ENCODE results near the gene COQ5.

DNA sequence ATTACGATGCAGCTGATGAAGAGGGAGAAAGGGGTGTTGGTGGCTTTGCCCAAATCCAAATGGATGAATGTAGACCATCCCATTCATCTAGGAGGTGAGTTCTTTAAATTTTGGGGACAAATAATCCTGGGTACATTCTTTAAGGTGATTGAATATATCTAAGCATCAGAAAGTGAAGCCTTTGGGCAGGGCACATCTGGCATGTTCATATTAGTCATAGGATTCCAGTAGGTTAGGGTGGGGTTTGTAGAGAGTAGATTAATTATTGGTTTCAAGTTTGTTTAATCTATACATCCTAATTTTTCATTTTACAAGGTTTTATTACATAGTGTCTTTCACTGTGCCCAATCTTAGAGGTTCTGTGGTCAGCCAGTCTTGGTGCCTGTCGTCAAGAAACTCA lies 28.6 kb upstream of the COQ5 start:
- TF ChIP-seq, protein P1, sequence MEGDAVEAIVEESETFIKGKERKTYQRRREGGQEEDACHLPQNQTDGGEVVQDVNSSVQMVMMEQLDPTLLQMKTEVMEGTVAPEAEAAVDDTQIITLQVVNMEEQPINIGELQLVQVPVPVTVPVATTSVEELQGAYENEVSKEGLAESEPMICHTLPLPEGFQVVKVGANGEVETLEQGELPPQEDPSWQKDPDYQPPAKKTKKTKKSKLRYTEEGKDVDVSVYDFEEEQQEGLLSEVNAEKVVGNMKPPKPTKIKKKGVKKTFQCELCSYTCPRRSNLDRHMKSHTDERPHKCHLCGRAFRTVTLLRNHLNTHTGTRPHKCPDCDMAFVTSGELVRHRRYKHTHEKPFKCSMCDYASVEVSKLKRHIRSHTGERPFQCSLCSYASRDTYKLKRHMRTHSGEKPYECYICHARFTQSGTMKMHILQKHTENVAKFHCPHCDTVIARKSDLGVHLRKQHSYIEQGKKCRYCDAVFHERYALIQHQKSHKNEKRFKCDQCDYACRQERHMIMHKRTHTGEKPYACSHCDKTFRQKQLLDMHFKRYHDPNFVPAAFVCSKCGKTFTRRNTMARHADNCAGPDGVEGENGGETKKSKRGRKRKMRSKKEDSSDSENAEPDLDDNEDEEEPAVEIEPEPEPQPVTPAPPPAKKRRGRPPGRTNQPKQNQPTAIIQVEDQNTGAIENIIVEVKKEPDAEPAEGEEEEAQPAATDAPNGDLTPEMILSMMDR (conservative IDR thresholded peaks at IDR 0.05; ENCODE audit: low read depth in 2 of 2) = no peak
- TF ChIP-seq EZH2phosphoT487 (IDR thresholded peaks at IDR 0.05; ENCODE audit: unreplicated experiment) = no peak
- no peak for TF ChIP-seq EZH2 (IDR thresholded peaks at IDR 0.05; ENCODE audit: low read depth, unreplicated experiment)
- TF ChIP-seq ZNF331 (CRISPR knock-in tag; IDR thresholded peaks at IDR 0.05; ENCODE audit: low read depth) = no peak
- TF ChIP-seq, protein P2, sequence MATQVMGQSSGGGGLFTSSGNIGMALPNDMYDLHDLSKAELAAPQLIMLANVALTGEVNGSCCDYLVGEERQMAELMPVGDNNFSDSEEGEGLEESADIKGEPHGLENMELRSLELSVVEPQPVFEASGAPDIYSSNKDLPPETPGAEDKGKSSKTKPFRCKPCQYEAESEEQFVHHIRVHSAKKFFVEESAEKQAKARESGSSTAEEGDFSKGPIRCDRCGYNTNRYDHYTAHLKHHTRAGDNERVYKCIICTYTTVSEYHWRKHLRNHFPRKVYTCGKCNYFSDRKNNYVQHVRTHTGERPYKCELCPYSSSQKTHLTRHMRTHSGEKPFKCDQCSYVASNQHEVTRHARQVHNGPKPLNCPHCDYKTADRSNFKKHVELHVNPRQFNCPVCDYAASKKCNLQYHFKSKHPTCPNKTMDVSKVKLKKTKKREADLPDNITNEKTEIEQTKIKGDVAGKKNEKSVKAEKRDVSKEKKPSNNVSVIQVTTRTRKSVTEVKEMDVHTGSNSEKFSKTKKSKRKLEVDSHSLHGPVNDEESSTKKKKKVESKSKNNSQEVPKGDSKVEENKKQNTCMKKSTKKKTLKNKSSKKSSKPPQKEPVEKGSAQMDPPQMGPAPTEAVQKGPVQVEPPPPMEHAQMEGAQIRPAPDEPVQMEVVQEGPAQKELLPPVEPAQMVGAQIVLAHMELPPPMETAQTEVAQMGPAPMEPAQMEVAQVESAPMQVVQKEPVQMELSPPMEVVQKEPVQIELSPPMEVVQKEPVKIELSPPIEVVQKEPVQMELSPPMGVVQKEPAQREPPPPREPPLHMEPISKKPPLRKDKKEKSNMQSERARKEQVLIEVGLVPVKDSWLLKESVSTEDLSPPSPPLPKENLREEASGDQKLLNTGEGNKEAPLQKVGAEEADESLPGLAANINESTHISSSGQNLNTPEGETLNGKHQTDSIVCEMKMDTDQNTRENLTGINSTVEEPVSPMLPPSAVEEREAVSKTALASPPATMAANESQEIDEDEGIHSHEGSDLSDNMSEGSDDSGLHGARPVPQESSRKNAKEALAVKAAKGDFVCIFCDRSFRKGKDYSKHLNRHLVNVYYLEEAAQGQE (IDR thresholded peaks at IDR 0.05; ENCODE audit: unreplicated experiment) = no peak
- no peak for TF ChIP-seq POLR2AphosphoS5 (IDR thresholded peaks at IDR 0.05; ENCODE audit: low read depth)
- TF ChIP-seq JUNB (IDR thresholded peaks at IDR 0.05; ENCODE audit: unreplicated experiment) = no peak
- TF ChIP-seq STAT1 (IDR thresholded peaks at IDR 0.05; ENCODE audit: unreplicated experiment) = no peak
- no peak for TF ChIP-seq CREB1 (CRISPR knock-in tag; IDR thresholded peaks at IDR 0.05; ENCODE audit: low read depth)

Measured in GM23338 (cell line).